Stimulated activated naive CD4-positive, alpha-beta T cell (primary cell): ENCODE data around the gene WDR81.
"Not testable (repeated sequence)": the region's sequence is repeated elsewhere in the genome, so short reads cannot be mapped to it uniquely, and the experiment has no call there.

Source experiments
- DNase-seq, 6 experiments: peaks; one replicate each; lab custom pipeline; 2025; lab: John Stamatoyannopoulos, UW

WDR81 gene

GRCh38 chr17:1730326-1731193 lies 6.1 kb downstream of the WDR81 start:
- DNase-seq = no peak

GRCh38 chr17:1731194-1731506 lies 6.6 kb downstream of the WDR81 start:
- no peak for DNase-seq

- DNase-seq = no peak
These were observed 7.8 kb downstream of the WDR81 start for GRCh38 chr17:1732241-1732832.

DNA sequence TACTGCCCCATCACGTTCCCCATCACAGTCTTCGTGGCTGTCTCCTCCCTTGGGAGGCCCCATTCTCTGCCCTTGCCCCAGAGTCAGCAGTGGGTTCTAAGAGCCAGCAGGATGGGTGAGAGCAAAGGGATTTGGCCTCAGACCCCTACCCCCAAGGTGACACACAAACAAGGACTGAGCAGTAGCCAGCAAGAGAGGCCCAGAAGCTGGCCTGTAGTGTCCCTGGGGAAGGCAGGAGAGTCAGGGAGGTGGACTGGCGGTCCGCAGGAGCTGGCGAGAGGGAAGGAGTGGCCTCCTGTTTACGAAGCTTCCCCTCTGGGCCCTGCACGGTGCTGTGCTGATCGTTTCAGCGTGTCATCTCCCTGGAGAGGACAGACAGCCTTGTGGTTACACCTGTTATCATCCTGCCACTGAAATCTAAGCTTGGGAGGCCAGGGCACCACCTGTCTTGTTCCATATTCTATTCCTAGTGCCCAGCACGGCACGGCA lies 8.4 kb downstream of the WDR81 start:
- no peak for DNase-seq

GRCh38 chr17:1733759-1734158 lies 9.3 kb downstream of the WDR81 start:
- no peak for DNase-seq

GRCh38 chr17:1735418-1735817 lies 10.9 kb downstream of the WDR81 start:
- no peak for DNase-seq

- DNase-seq = no peak
These were observed 11.4 kb downstream of the WDR81 start for GRCh38 chr17:1735834-1736347.

DNA sequence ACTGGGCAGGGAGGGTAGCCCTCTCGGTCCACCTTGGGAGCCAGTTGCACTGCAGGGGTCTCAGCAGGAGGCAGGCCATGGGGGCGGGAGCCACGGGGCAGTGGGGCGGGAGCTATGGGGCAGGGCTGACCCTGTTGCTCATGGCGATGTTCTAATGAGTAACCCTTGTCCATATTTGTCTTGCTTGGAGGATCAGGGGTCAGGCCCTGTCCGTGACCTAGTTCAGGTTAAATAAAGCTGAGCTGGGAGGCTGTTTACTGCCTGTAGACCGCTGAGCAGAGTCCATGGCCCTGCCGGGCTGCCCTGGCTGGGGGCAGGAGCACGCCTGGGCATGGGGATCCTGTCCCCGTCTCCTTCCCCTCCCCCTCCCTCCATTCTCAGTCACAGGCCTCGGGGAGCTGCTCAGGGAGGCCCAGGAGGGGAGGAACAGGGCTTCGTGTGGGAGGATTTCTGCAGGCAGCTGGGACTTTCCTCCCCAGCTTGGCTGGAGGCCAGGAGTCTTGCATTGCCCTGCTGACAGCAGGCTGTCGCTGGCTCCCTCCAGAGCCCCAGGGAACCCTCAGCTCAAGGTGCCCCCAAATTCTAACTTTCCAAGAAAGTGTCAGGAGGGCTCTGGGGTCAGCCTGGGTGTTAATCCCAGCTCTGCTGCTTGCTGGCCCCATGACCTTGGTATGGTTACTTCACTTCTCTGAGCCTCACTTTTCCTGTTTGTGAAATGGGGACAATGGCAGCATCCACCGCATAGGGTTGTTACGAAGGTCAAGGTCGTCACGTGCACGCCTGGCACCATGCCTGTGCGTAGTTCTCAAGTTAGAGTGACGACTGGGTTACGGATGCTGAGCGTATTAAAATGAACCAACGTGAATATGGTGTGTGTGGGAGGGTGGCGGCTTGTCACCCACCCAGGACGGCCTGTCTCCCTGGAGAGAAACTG lies 12.1 kb downstream of the WDR81 start:
- DNase-seq = no peak

GRCh38 chr17:1737531-1738291 lies 13.2 kb downstream of the WDR81 start:
- no peak for DNase-seq

DNA sequence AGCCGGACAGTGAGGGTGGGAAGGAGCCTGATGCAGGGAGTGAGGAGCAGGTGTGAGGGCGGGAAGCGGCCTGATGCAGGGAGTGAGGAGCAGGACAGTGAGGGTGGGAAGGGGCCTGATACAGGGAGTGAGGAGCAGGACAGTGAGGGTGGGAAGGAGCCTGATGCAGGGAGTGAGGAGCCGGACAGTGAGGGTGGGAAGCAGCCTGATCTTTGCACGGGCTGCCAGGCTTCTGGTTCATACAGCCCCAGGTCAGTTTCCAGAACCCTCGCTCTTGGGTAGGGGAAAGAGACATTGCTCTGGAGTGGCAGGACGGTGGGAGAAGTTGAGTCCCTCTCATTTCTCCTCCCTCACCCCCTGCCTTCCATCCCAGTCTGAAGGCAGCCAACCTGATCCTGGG lies 17.4 kb downstream of the WDR81 start:
- not testable (repeated sequence) for DNase-seq

- DNase-seq = no peak
These were observed 18.0 kb downstream of the WDR81 start, which contains the start of gene SERPINF2 for GRCh38 chr17:1742371-1743087. Gene SERPINF2 (plus strand): TSS chr17:1742871. CDS start chr17:1744996, 2,125 bp downstream.

DNA sequence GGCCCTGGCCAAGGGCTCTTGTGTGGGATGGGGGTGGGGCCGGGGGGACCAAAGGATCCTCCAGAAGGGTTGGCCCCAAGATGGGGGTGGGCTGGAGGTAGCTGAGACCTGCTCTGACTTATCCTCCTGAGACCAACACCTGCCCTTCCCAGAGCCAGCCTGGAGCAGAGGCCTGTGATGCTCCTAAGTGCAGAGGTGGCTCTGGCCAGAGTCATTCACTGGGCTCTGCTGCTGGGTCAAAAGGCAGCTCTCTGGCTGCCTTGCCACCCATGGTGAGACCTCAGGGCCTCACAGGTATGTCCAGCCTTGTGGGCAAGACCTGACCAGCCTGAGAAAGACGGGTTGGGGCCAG lies 18.6 kb downstream of the WDR81 start:
- DNase-seq = no peak

DNA sequence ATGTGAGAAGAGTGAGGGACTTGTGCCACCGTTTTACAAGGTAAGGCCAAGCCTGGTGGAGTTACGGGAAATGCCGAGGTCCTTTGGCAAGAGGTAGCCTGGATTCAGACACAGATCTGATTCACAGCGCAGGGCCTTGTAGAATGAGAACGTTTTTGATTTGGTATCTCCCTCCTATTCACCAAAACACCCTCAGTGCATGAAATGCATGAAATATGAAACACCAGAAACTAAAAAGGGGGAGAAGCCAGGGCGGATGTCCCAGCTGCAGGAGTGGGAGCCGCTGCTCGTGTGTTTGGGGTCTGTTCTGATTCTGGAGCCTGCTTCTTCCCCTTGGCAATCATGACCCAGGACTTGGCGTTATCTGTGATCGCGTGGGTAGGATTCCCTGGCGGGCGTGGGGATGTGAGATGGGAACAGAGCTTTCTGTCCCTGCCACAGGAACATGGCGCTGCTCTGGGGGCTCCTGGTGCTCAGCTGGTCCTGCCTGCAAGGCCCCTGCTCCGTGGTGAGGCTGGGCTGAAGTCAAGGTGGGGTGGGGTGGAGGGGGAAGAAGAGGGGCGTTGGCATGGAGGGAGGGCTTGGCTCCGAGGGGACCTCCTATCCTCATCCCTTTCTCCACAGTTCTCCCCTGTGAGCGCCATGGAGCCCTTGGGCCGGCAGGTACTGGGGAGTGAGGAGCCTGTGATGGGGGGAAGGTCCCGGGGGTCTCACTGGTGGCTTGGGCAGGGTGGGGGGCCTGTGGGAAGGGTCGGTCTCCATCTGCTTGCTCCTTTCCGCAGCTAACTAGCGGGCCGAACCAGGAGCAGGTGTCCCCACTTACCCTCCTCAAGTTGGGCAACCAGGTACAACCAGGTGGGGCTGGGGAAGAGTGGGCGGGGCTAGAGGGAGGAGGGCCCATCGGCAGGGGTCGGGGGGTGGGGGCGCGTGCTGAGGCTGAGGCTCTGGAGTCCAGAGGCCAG lies 20.3 kb downstream of the WDR81 start:
- DNase-seq = no peak

- DNase-seq = no peak
These were observed 21.1 kb downstream of the WDR81 start for GRCh38 chr17:1745513-1746020.

- DNase-seq = no peak
These were observed 22.6 kb downstream of the WDR81 start for GRCh38 chr17:1746975-1747543.

- no peak for DNase-seq
These were observed 26.1 kb downstream of the WDR81 start for GRCh38 chr17:1750628-1751027.

DNA sequence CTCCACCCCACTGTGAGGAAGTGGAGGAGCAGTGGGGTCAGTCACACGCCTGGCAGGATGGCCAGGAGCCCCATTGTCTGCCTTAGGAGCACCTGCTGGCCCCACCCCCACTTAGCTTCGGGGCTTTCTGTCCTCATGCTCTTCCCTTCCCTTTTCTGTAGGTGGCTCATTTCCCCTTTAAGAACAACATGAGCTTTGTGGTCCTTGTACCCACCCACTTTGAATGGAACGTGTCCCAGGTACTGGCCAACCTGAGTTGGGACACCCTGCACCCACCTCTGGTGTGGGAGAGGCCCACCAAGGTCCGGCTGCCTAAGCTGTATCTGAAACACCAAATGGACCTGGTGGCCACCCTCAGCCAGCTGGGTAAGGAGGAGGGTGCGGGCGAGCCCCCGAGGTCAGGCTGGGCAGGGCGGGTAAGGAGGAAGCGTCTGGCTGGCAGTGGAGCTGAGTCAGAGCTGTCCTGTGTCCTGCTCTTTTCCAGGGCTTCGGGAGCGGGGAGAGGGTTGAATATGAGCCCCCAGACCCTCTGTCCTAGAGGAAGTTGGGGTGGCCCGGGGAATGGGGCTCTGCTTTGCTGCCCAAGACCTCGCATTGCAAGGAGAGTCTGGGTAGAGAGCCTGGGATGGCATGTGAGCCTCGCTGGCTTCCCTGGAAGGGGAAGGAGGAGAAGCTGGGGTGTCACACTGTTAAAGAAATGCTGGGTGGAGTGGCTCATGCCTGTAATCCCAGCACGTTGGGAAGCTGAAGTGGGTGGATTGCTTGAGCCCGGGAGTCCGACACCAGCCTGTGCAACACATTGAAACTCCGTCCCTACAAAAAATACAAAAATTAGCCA lies 28.1 kb downstream of the WDR81 start:
- no peak for DNase-seq

- no peak for DNase-seq
These were observed 29.4 kb downstream of the WDR81 start for GRCh38 chr17:1753767-1754429.
